GM18502 (cell line): Measurements from ENCODE around the gene ALDH1L1.
"Not testable (repeated sequence)": the region's sequence is repeated elsewhere in the genome, so short reads cannot be mapped to it uniquely, and the experiment has no call there.

ENCODE experiments used
- ATAC-seq: cut with Tn5 transposase; IDR thresholded peaks from one replicate; pipeline ENCODE4 v1.9.1; 2021; ENCODE audit warnings: mild to moderate bottlenecking; ENCODE audit not compliant: unreplicated experiment, poor library complexity

ALDH1L1 gene

GRCh38 chr3:126108676-126109050 lies 71.7 kb downstream of the ALDH1L1 start:
- no peak for ATAC-seq

- no peak for ATAC-seq
Measured at GRCh38 chr3:126107957-126108675, 72.3 kb downstream of the ALDH1L1 start.

GRCh38 chr3:126107203-126107939 lies 73.0 kb downstream of the ALDH1L1 start:
- no peak for ATAC-seq

GRCh38 chr3:126106336-126107202 lies 73.8 kb downstream of the ALDH1L1 start:
- ATAC-seq: no peak

DNA sequence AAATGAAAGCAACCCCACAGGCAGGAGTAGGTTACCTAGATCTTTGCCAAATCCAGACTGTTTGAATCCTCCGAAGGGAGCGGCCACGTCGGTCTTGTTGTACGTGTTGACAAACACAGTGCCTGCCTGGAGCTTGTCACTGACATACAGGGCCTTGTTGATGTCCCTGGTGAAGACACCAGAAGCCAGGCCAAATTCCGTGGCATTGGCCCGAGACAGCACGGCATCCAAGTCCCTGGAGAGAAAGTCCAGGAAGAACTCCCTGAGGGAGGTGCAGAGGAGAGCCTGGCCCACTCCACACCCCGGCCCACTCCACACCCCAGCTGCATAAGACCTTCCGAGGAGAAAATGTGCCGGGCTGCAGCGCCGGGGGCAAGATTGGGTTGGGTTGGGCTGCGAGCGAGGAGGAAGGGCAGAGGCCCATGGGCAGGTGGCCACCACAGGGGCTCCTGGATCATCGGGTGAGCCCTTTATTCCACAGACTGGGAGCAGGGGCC lies 74.6 kb downstream of the ALDH1L1 start:
- ATAC-seq: no peak

- no peak for ATAC-seq
Measured at GRCh38 chr3:126104742-126105605, 75.4 kb downstream of the ALDH1L1 start.

GRCh38 chr3:126104028-126104635 lies 76.3 kb downstream of the ALDH1L1 start:
- no peak for ATAC-seq

GRCh38 chr3:126103121-126104027 lies 77.0 kb downstream of the ALDH1L1 start:
- ATAC-seq: no peak

- ATAC-seq: no peak
Measured at GRCh38 chr3:126102530-126102951, 77.8 kb downstream of the ALDH1L1 start.

DNA sequence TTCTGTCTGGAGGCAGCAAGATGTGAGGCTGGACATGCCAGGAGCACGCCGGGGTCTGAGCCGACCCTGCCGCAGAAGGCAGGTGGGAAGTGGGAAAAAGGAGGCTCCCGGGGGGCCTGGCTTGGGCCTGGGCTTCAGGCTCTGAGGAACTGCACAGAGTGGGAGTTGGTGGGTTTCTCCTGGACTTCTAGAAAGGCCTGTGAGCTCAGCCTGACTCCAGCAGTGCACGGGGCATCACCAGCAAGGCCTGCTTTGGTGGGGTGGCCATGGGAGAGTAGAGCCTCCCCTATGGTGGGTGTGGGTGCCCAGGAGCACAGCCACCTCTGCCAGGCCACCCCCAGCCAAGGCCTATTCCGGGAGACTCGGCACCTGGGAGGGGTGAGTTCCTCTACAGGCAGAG lies 78.4 kb downstream of the ALDH1L1 start:
- ATAC-seq: no peak

- no peak for ATAC-seq
Measured at GRCh38 chr3:126101521-126101982, 78.8 kb downstream of the ALDH1L1 start.

DNA sequence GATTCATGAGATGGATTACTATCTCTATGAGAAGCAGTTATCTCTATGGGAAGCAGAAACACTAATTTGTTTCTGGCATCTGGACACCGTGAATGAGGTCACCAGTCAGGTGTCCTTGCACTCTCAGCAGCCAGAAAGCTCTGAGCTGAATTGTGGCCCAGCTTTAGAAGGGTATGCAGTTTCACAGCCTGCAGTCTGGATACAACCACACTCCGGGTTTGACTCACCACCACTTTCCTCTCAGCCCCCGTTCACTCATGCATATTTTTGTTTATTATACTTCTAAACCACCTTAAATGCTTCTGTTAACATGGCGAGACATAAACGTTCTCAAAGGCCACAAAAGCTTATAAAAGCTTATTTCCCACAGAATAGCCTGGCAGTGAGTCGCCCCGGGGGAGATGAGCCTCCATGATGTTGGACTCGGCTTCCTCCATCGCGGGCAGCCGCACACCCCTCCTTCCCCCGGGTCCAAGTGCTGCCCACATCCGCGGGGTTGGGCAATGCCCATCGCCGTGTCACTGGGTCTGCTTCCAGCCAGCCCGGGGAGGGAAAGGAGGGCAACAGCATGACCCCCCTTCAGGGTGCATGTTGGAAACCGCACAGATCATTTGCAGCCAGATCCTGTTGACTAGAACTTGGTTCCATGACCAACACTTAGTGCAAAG lies 79.6 kb downstream of the ALDH1L1 start:
- ATAC-seq: no peak

GRCh38 chr3:126100269-126100633 lies 80.1 kb downstream of the ALDH1L1 start:
- ATAC-seq: no peak

- no peak for ATAC-seq
Measured at GRCh38 chr3:126098391-126098858, 82.0 kb downstream of the ALDH1L1 start.

GRCh38 chr3:126097801-126098200 lies 82.6 kb downstream of the ALDH1L1 start:
- ATAC-seq: no peak

GRCh38 chr3:126096274-126096673 lies 84.1 kb downstream of the ALDH1L1 start:
- not testable (repeated sequence) for ATAC-seq

DNA sequence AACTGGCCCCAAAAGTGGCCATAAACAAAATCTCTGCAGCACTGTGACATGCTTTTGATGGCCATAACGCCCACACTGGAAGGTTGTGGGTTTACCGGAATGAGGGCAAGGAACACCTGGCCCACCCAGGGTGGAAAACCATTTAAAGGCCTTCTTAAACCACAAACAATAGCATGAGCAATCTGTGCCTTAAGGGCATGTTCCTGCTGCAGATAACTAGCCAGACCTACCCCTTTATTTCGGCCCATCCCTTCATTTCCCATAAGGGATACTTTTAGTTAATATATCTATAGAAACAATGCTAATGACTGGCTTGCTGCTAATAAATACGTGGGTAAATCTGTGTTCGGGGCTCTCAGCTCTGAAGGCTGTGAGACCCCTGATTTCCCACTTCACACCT lies 88.3 kb downstream of the ALDH1L1 start:
- not testable (repeated sequence) for ATAC-seq
